Central memory CD8-positive, alpha-beta T cell (primary cell): ENCODE measurements around the gene PARVA.
"Not testable (repeated sequence)": the region's sequence is repeated elsewhere in the genome, so short reads cannot be mapped to it uniquely, and the experiment has no call there.

Experiments used
- ATAC-seq: fragments of 150-1000 bp; cut with Tn5 transposase; replicated peaks from 2 replicates; pipeline ENCODE4 v1.10.0; 2022; ENCODE audit warnings: mild to moderate bottlenecking, moderate FRiP score, moderate number of reproducible peaks; ENCODE audit not compliant: poor library complexity, severe bottlenecking; ENCODE audit errors: extremely low read depth
- DNase-seq, 2 donors: peaks; one replicate each; pipeline ENCODE4 v3.0.0; 2021; ENCODE audit warnings: low spot score in 2 of 2
- H3K27ac Mint-ChIP-seq: one replicate; pipeline ENCODE4 v1.8.0; 2022; ENCODE audit warnings: low read depth, mild to moderate bottlenecking, moderate library complexity, mixed read lengths
- H3K27me3 Mint-ChIP-seq: one replicate; pipeline ENCODE4 v1.8.0; 2022; ENCODE audit warnings: mixed read lengths
- H3K36me3 Mint-ChIP-seq: one replicate; pipeline ENCODE4 v1.8.0; 2022; ENCODE audit warnings: mild to moderate bottlenecking, moderate library complexity, mixed read lengths; ENCODE audit not compliant: insufficient read depth
- H3K4me1 Mint-ChIP-seq: one replicate; pipeline ENCODE4 v1.8.0; 2022; ENCODE audit warnings: mixed read lengths
- H3K4me3 Mint-ChIP-seq: one replicate; pipeline ENCODE4 v1.8.0; 2022; ENCODE audit warnings: mild to moderate bottlenecking, moderate library complexity, mixed read lengths
- H3K9me3 Mint-ChIP-seq: one replicate; pipeline ENCODE4 v1.8.0; 2022; ENCODE audit warnings: mixed read lengths

Gene PARVA

GRCh38 chr11:12359761-12360160 lies 17.6 kb upstream of the PARVA start:
- no peak for ATAC-seq
- peaks cover 46% of the 10 kb centered on the region for H3K4me1 Mint-ChIP-seq
- no peak overlapping the region for H3K27ac Mint-ChIP-seq
- DNase-seq: no peak
- no peaks in the 10 kb centered on the region for H3K36me3 Mint-ChIP-seq
- H3K9me3 Mint-ChIP-seq: no peaks in the 10 kb centered on the region
- H3K27me3 Mint-ChIP-seq: no peaks in the 10 kb centered on the region
- H3K4me3 Mint-ChIP-seq: no peak overlapping the region

GRCh38 chr11:12361682-12362081 lies 15.7 kb upstream of the PARVA start:
- no peaks in the 10 kb centered on the region for H3K9me3 Mint-ChIP-seq
- peak overlapping the region; percentile 88 for H3K27ac Mint-ChIP-seq
- no peaks in the 10 kb centered on the region for H3K27me3 Mint-ChIP-seq
- H3K4me3 Mint-ChIP-seq: no peak overlapping the region
- DNase-seq: no peak
- ATAC-seq: no peak
- peaks cover 48% of the 10 kb centered on the region for H3K4me1 Mint-ChIP-seq
- no peaks in the 10 kb centered on the region for H3K36me3 Mint-ChIP-seq

- Mint-ChIP-seq H3K9me3 (peaks cover 6% of the 10 kb centered on the region), H3K4me1 (peaks cover 48% of the 10 kb centered on the region), H3K27me3 (no peaks in the 10 kb centered on the region), H3K36me3 (no peaks in the 10 kb centered on the region), H3K4me3 (peak overlapping the region; percentile 15), H3K27ac (peak overlapping the region; percentile 88)
- DNase-seq (no peak), ATAC-seq (peak; percentile 67)
Measured at GRCh38 chr11:12362857-12363256, 14.5 kb upstream of the PARVA start.

- Mint-ChIP-seq H3K4me3 (peak overlapping the region; percentile 15), H3K27me3 (no peaks in the 10 kb centered on the region), H3K27ac (peak overlapping the region; percentile 88), H3K36me3 (no peaks in the 10 kb centered on the region), H3K9me3 (peaks cover 10% of the 10 kb centered on the region), H3K4me1 (peaks cover 48% of the 10 kb centered on the region)
- ATAC-seq (no peak), DNase-seq (no peak)
Measured at GRCh38 chr11:12363373-12363772, 14.0 kb upstream of the PARVA start.

GRCh38 chr11:12365965-12366575 lies 11.3 kb upstream of the PARVA start:
- peaks cover 48% of the 10 kb centered on the region for H3K4me1 Mint-ChIP-seq
- ATAC-seq: peak; percentile 50

GRCh38 chr11:12367057-12367456 lies 10.3 kb upstream of the PARVA start:
- Mint-ChIP-seq H3K27ac (peak overlapping the region; percentile 8), H3K4me3 (peak overlapping the region; percentile 48), H3K4me1 (peaks cover 41% of the 10 kb centered on the region), H3K9me3 (peaks cover 10% of the 10 kb centered on the region)
- H3K36me3 Mint-ChIP-seq, ATAC-seq, H3K27me3 Mint-ChIP-seq, DNase-seq: not testable (repeated sequence)

More at GRCh38 chr11:12365965-12366575, 11.3 kb upstream of the PARVA start:
- not testable (repeated sequence) for H3K36me3 Mint-ChIP-seq, H3K27me3 Mint-ChIP-seq, H3K27ac Mint-ChIP-seq
- peak overlapping the region; percentile 48 for H3K4me3 Mint-ChIP-seq
- H3K9me3 Mint-ChIP-seq: peaks cover 10% of the 10 kb centered on the region
- peak in 1 of 2 donors; percentile 38 for DNase-seq

- Mint-ChIP-seq H3K36me3 (no peaks in the 10 kb centered on the region), H3K4me1 (peaks cover 3% of the 10 kb centered on the region), H3K9me3 (peaks cover 8% of the 10 kb centered on the region), H3K27ac (no peak overlapping the region), H3K4me3 (no peak overlapping the region), H3K27me3 (peaks cover 28% of the 10 kb centered on the region)
- DNase-seq: no peak
- ATAC-seq: no peak
Measured at GRCh38 chr11:12372111-12372510, 5.3 kb upstream of the PARVA start.

GRCh38 chr11:12375720-12376119 lies 1.7 kb upstream of the PARVA start:
- ATAC-seq: no peak
- H3K36me3 Mint-ChIP-seq: no peaks in the 10 kb centered on the region
- no peak overlapping the region for H3K27ac Mint-ChIP-seq
- no peak overlapping the region for H3K4me3 Mint-ChIP-seq
- H3K27me3 Mint-ChIP-seq: peaks cover 58% of the 10 kb centered on the region
- H3K4me1 Mint-ChIP-seq: peaks cover 8% of the 10 kb centered on the region
- no peaks in the 10 kb centered on the region for H3K9me3 Mint-ChIP-seq
- no peak for DNase-seq

GRCh38 chr11:12376259-12377081 lies 901 bp upstream of the PARVA start:
- peaks cover 65% of the 10 kb centered on the region for H3K27me3 Mint-ChIP-seq

GRCh38 chr11:12377824-12378593 lies 638 bp downstream of the PARVA start:
- Mint-ChIP-seq H3K9me3 (no peaks in the 10 kb centered on the region), H3K27ac (no peak overlapping the region), H3K27me3 (peaks cover 66% of the 10 kb centered on the region), H3K4me1 (peaks cover 8% of the 10 kb centered on the region), H3K36me3 (no peaks in the 10 kb centered on the region), H3K4me3 (peak overlapping the region; percentile 71)
- ATAC-seq: peak; percentile 40
- DNase-seq: no peak

More at GRCh38 chr11:12376259-12377081, 901 bp upstream of the PARVA start:
- Mint-ChIP-seq H3K4me3 (peak overlapping the region; percentile 71), H3K9me3 (no peaks in the 10 kb centered on the region), H3K4me1 (peaks cover 8% of the 10 kb centered on the region), H3K36me3 (no peaks in the 10 kb centered on the region), H3K27ac (no peak overlapping the region)
- ATAC-seq: no peak
- DNase-seq: no peak

- Mint-ChIP-seq H3K4me1 (peaks cover 8% of the 10 kb centered on the region), H3K27ac (no peak overlapping the region), H3K9me3 (no peaks in the 10 kb centered on the region), H3K27me3 (peaks cover 68% of the 10 kb centered on the region), H3K4me3 (no peak overlapping the region), H3K36me3 (no peaks in the 10 kb centered on the region)
- no peak for ATAC-seq
- no peak for DNase-seq
Measured at GRCh38 chr11:12380565-12381325, 3.4 kb downstream of the PARVA start.

GRCh38 chr11:12381875-12382274 lies 4.5 kb downstream of the PARVA start:
- H3K27ac Mint-ChIP-seq: no peak overlapping the region
- H3K9me3 Mint-ChIP-seq: no peaks in the 10 kb centered on the region
- H3K4me3 Mint-ChIP-seq: no peak overlapping the region
- H3K4me1 Mint-ChIP-seq: peaks cover 8% of the 10 kb centered on the region
- DNase-seq (no peak), ATAC-seq (no peak)
- H3K27me3 Mint-ChIP-seq: peaks cover 68% of the 10 kb centered on the region
- H3K36me3 Mint-ChIP-seq: no peaks in the 10 kb centered on the region
